A673 (cell line): ENCODE data around the gene HACE1. TPM values are rescaled to one million over a fixed set of nuclear protein-coding genes. Genes with fewer than 3 reads are reported as not detected.

Source experiments
- BruUV-seq: library from RNA; stranded (reverse); fragments of 400-500 nt; replicated peaks from 2 replicates; lab custom pipeline; 2021; lab: Mats Ljungman, UMichigan
- CTCF ChIA-PET: fragments of 300-600 bp; sonication (Branson Sonifier 250); formaldehyde crosslinking; loops from one replicate; lab custom pipeline; 2022; ENCODE audit warnings: antibody characterized with exemption; lab: Charles Lee
- POLR2A ChIA-PET: fragments of 300-600 bp; sonication (Branson Sonifier 250); formaldehyde crosslinking; loops from one replicate; lab custom pipeline; 2022; ENCODE audit warnings: antibody characterized with exemption; ENCODE audit not compliant: low non-redundant PET; lab: Charles Lee
- DNase-seq: peaks from one replicate; pipeline ENCODE4 v3.0.0-alpha.2; 2015; ENCODE audit warnings: low spot score
- H3K27ac ChIP-seq: fragments of 200-600 bp; sonication (generic); 2 replicates; pipeline ENCODE4 v1.5.1; 2016; ENCODE audit warnings: mixed run types, low read depth, mild to moderate bottlenecking, mixed read lengths, antibody characterized with exemption, low read length; ENCODE audit not compliant: poor library complexity, severe bottlenecking
- H3K27me3 ChIP-seq: fragments of 200-600 bp; sonication (generic); replicated peaks from 2 replicates; pipeline ENCODE4 v1.6.1; 2017; ENCODE audit warnings: mixed run types, low read depth, mild to moderate bottlenecking, mixed read lengths, antibody characterized with exemption, low read length; ENCODE audit not compliant: insufficient read depth, poor library complexity
- H3K36me3 ChIP-seq: fragments of 200-600 bp; sonication (generic); 2 replicates; pipeline ENCODE4 v1.6.1; 2016; ENCODE audit warnings: mixed run types, mild to moderate bottlenecking, mixed read lengths, antibody characterized with exemption, low read length; ENCODE audit not compliant: insufficient read depth, poor library complexity, severe bottlenecking
- H3K4me1 ChIP-seq: fragments of 200-600 bp; sonication (generic); 2 replicates; pipeline ENCODE4 v1.6.1; 2017; ENCODE audit warnings: mixed run types, mild to moderate bottlenecking, mixed read lengths, antibody characterized with exemption, low read length; ENCODE audit not compliant: insufficient read depth, poor library complexity, severe bottlenecking
- H3K4me3 ChIP-seq: fragments of 200-600 bp; sonication (generic); 2 replicates; pipeline ENCODE4 v1.5.1; 2016; ENCODE audit warnings: low read depth, mixed run types, mild to moderate bottlenecking, mixed read lengths, low read length; ENCODE audit not compliant: poor library complexity, severe bottlenecking
- H3K9me3 ChIP-seq: fragments of 200-600 bp; sonication (generic); 2 replicates; pipeline ENCODE4 v1.6.1; 2016; ENCODE audit warnings: mixed run types, low read depth, mild to moderate bottlenecking, mixed read lengths, antibody characterized with exemption, low read length; ENCODE audit not compliant: poor library complexity, severe bottlenecking
- CTCF ChIP-seq: fragments of 300-800, 200-600 bp; sonication (generic); conservative IDR thresholded peaks from 2 replicates; pipeline ENCODE4 v1.5.1; 2017; ENCODE audit warnings: low read depth, mild to moderate bottlenecking, antibody characterized with exemption, low read length, moderate library complexity, mixed read lengths
- EZH2 ChIP-seq: fragments of 200-600 bp; sonication (generic); IDR thresholded peaks from 2 replicates; pipeline ENCODE4 v1.6.1; 2017; ENCODE audit warnings: borderline replicate concordance, low read depth, mild to moderate bottlenecking, mixed read lengths, antibody characterized with exemption, low read length; ENCODE audit not compliant: poor library complexity, severe bottlenecking
- intact Hi-C: fragments of 100-400 bp; cut with micrococcal nuclease; formaldehyde crosslinking; loops from one replicate; pipeline ENCODE4 v1.10.0; 2022; ENCODE audit not compliant: unreplicated experiment
- total RNA-seq: library from RNA; stranded (reverse); gene quantifications from 2 replicates; pipeline ENCODE4 v1.2.3, GENCODE V29; 2021

Gene HACE1
- total RNA-seq, 1 experiment from 2014 or later, result 16.3 TPM

GRCh38 chr6:104884867-104885517 lies 25.3 kb upstream of the HACE1 start:
- Histone ChIP-seq H3K4me3 (no peak overlapping the region), H3K27ac (no peak overlapping the region), H3K36me3 (no peaks in the 10 kb centered on the region), H3K4me1 (no peaks in the 10 kb centered on the region), H3K27me3 (no peaks in the 10 kb centered on the region), H3K9me3 (peaks cover 3% of the 10 kb centered on the region)
- no TSS peak for BruUV-seq
- CTCF ChIA-PET, result no interaction called here
- POLR2A ChIA-PET, result no interaction called here
- intact Hi-C loops, result no loop called here
- TF ChIP-seq CTCF, result no peak
- TF ChIP-seq EZH2, result no peak
- peak; percentile 21 for DNase-seq

GRCh38 chr6:104881964-104882668 lies 22.4 kb upstream of the HACE1 start:
- H3K9me3 ChIP-seq, result no peaks in the 10 kb centered on the region
- H3K4me1 ChIP-seq, result no peaks in the 10 kb centered on the region
- DNase-seq, result no peak
- ChIA-PET POLR2A (no interaction called here), CTCF (no interaction called here)
- no TSS peak for BruUV-seq
- no peak for TF ChIP-seq EZH2
- no peak for TF ChIP-seq CTCF
- no peak overlapping the region for H3K4me3 ChIP-seq
- no peaks in the 10 kb centered on the region for H3K36me3 ChIP-seq
- no peaks in the 10 kb centered on the region for H3K27me3 ChIP-seq
- H3K27ac ChIP-seq, result no peak overlapping the region
- intact Hi-C loops, result no loop called here

- ChIA-PET CTCF (no interaction called here), POLR2A (interaction anchor here (0.5 kb wide), 1 partner anchor 10 kb away, joined by 5 read pairs; no protein-coding TSS in a partner anchor)
- no TSS peak for BruUV-seq
- no peak overlapping the region for H3K4me3 ChIP-seq
- no peak for DNase-seq
- no peak overlapping the region for H3K27ac ChIP-seq
- no peaks in the 10 kb centered on the region for H3K27me3 ChIP-seq
- intact Hi-C loops, result no loop called here
- peaks cover 7% of the 10 kb centered on the region for H3K4me1 ChIP-seq
- H3K9me3 ChIP-seq, result no peaks in the 10 kb centered on the region
- TF ChIP-seq EZH2 (no peak), CTCF (no peak)
- H3K36me3 ChIP-seq, result no peaks in the 10 kb centered on the region
These were observed 2.7 kb upstream of the HACE1 start for GRCh38 chr6:104862456-104862855.
